IMR-90 (cell line): ENCODE data around the gene NDRG2. TPM values are rescaled to one million over a fixed set of nuclear protein-coding genes. Genes with fewer than 3 reads are reported as not detected.

ENCODE experiments used
- ATAC-seq: fragments of 200-7000 bp; cut with Tn5 transposase; 2 replicates; pipeline ENCODE4 v1.9.1; 2020; ENCODE audit warnings: low read depth, mild to moderate bottlenecking, moderate library complexity
- BruUV-seq: library from RNA; stranded (reverse); fragments of 400-500 nt; replicated peaks from 2 replicates; lab custom pipeline; 2021; lab: Mats Ljungman, UMichigan
- CTCF ChIA-PET: fragments of 300-600 bp; formaldehyde crosslinking; extraction: SDS; loops from one replicate; lab custom pipeline; 2021; ENCODE audit warnings: antibody characterized with exemption; lab: Yijun Ruan, JAX
- POLR2A ChIA-PET: fragments of 300-600 bp; sonication (Branson Sonifier 250); formaldehyde crosslinking; loops from one replicate; lab custom pipeline; 2022; ENCODE audit warnings: antibody characterized with exemption; ENCODE audit not compliant: unreplicated experiment; lab: Charles Lee
- DNase-seq: peaks from one replicate; pipeline ENCODE4 v3.0.0; 2013
- H2AFZ ChIP-seq: replicated peaks from 2 replicates; pipeline ENCODE3; 2013; ENCODE audit warnings: low read length, mild to moderate bottlenecking; ENCODE audit not compliant: poor library complexity
- H2AK5ac ChIP-seq: 2 replicates; pipeline ENCODE4 v1.6.1; 2013; ENCODE audit warnings: low read depth, low read length, inconsistent platforms
- H2AK9ac ChIP-seq: replicated peaks from 2 replicates; pipeline ENCODE3; 2013; ENCODE audit warnings: mild to moderate bottlenecking, low read depth, low read length, moderate library complexity; ENCODE audit not compliant: poor library complexity
- H2BK120ac ChIP-seq: 2 replicates; pipeline ENCODE4 v1.6.1; 2013; ENCODE audit warnings: low read depth, low read length, inconsistent platforms
- H2BK15ac ChIP-seq: 3 replicates; pipeline ENCODE4 v1.6.1; 2013; ENCODE audit warnings: low read depth, low read length, inconsistent platforms
- H2BK20ac ChIP-seq: 2 replicates; pipeline ENCODE4 v1.6.1; 2013; ENCODE audit warnings: low read depth, mild to moderate bottlenecking, inconsistent platforms, low read length, moderate library complexity
- H2BK5ac ChIP-seq: 2 replicates; pipeline ENCODE4 v1.6.1; 2013; ENCODE audit warnings: mild to moderate bottlenecking, low read depth, low read length, inconsistent platforms; ENCODE audit not compliant: poor library complexity, severe bottlenecking
- H3K14ac ChIP-seq: replicated peaks from 2 replicates; pipeline ENCODE4 v1.6.1; 2013; ENCODE audit warnings: low read depth, low read length, inconsistent platforms
- H3K18ac ChIP-seq: 2 replicates; pipeline ENCODE4 v1.6.1; 2013; ENCODE audit warnings: low read depth, low read length, control low read depth
- H3K23ac ChIP-seq: 2 replicates; pipeline ENCODE4 v1.6.1; 2013; ENCODE audit warnings: low read depth, low read length, inconsistent platforms
- H3K27ac ChIP-seq: 2 replicates; pipeline ENCODE4 v1.5.1; 2013; ENCODE audit warnings: mild to moderate bottlenecking, control low read depth, low read length; ENCODE audit not compliant: insufficient read depth
- H3K27me3 ChIP-seq: 2 replicates; pipeline ENCODE4 v1.6.1; 2013; ENCODE audit warnings: low read length; ENCODE audit not compliant: control insufficient read depth, insufficient read depth
- H3K36me3 ChIP-seq: 2 replicates; pipeline ENCODE4 v1.6.1; 2013; ENCODE audit warnings: low read length, mixed read lengths; ENCODE audit not compliant: control insufficient read depth, insufficient read depth
- H3K4ac ChIP-seq: 2 replicates; pipeline ENCODE4 v1.6.1; 2013; ENCODE audit warnings: low read depth, low read length, inconsistent platforms
- H3K4me1 ChIP-seq: 2 replicates; pipeline ENCODE4 v1.6.1; 2013; ENCODE audit warnings: low read length, mixed read lengths; ENCODE audit not compliant: control insufficient read depth, insufficient read depth
- H3K4me2 ChIP-seq: 2 replicates; pipeline ENCODE4 v1.6.1; 2013; ENCODE audit warnings: low read depth, mild to moderate bottlenecking, control low read depth, low read length, moderate library complexity
- H3K4me3 ChIP-seq: 2 replicates; pipeline ENCODE4 v1.5.1; 2013; ENCODE audit warnings: low read depth, mild to moderate bottlenecking, control low read depth, low read length, moderate library complexity; ENCODE audit not compliant: insufficient read depth
- H3K56ac ChIP-seq: 2 replicates; pipeline ENCODE4 v1.6.1; 2013; ENCODE audit warnings: low read length, inconsistent platforms; ENCODE audit not compliant: insufficient read depth; ENCODE audit errors: extremely low read depth
- H3K79me1 ChIP-seq, 2 experiments: 2 replicates each; pipeline ENCODE4 v1.6.1; 2013; ENCODE audit warnings: low read length in 2 of 2, inconsistent platforms in 1 of 2, low read depth in 1 of 2
- H3K9ac ChIP-seq: 2 replicates; pipeline ENCODE4 v1.6.1; 2013; ENCODE audit warnings: low read depth, low read length, control low read depth
- H3K9me1 ChIP-seq: 2 replicates; pipeline ENCODE4 v1.6.1; 2013; ENCODE audit warnings: low read length, inconsistent platforms; ENCODE audit not compliant: insufficient read depth
- H3K9me3 ChIP-seq: 2 replicates; pipeline ENCODE4 v1.6.1; 2013; ENCODE audit warnings: low read length; ENCODE audit not compliant: control insufficient read depth, insufficient read depth
- H4K20me1 ChIP-seq: 2 replicates; pipeline ENCODE4 v1.6.1; 2013; ENCODE audit warnings: low read length, inconsistent platforms; ENCODE audit not compliant: insufficient read depth
- H4K5ac ChIP-seq: 2 replicates; pipeline ENCODE4 v1.6.1; 2013; ENCODE audit warnings: mild to moderate bottlenecking, low read depth, low read length, control low read depth
- H4K8ac ChIP-seq, 2 experiments: 2 replicates each; pipeline ENCODE4 v1.6.1; 2013; ENCODE audit warnings: low read depth in 2 of 2, low read length in 2 of 2, control low read depth in 1 of 2, inconsistent platforms in 1 of 2
- H4K91ac ChIP-seq: 2 replicates; pipeline ENCODE4 v1.6.1; 2013; ENCODE audit warnings: low read depth, low read length, inconsistent platforms; ENCODE audit not compliant: insufficient read depth
- BHLHE40 ChIP-seq: fragments of 150-350 bp; IDR thresholded peaks from 2 replicates; pipeline ENCODE4 v1.6.1; 2016; ENCODE audit warnings: mild to moderate bottlenecking, low read depth, low read length
- CHD1 ChIP-seq: IDR thresholded peaks from 2 replicates; pipeline ENCODE4 v1.6.1; 2012; ENCODE audit warnings: low read depth, low read length, improper control_type of control experiment
- MAZ ChIP-seq: IDR thresholded peaks from 2 replicates; pipeline ENCODE4 v1.6.1; 2012; ENCODE audit warnings: low read depth, mild to moderate bottlenecking, low read length, improper control_type of control experiment, moderate library complexity, borderline replicate concordance
- RAD21 ChIP-seq: IDR thresholded peaks from 2 replicates; pipeline ENCODE4 v1.6.1; 2012; ENCODE audit warnings: low read length, improper control_type of control experiment
- RFX5 ChIP-seq: IDR thresholded peaks from 2 replicates; pipeline ENCODE4 v1.8.0; 2012; ENCODE audit warnings: low read depth, mild to moderate bottlenecking, low read length, moderate library complexity
- SMC3 ChIP-seq: fragments of 150-350 bp; IDR thresholded peaks from 2 replicates; pipeline ENCODE4 v1.6.1; 2016; ENCODE audit warnings: low read depth, mild to moderate bottlenecking, antibody characterized with exemption, low read length, moderate library complexity
- WGBS, 2 experiments: methylation state at CpG; one replicate each; pipeline versions ENCODE4 v1.1.5 to v1.1.7; 2013; ENCODE audit warnings: missing lambda C conversion rate in 2 of 2; ENCODE audit not compliant: insufficient read length in 1 of 2; ENCODE audit errors: extremely low coverage in 2 of 2; 5-methylcytosine and 5-hydroxymethylcytosine counted together
- dilution Hi-C: fragments of 300-500 bp; cut with HindIII; formaldehyde crosslinking; loops from one replicate; pipeline ENCODE4 v1.14.3; 2018; ENCODE audit warnings: low sequenced_read_pairs; ENCODE audit not compliant: unreplicated experiment
- in situ Hi-C: fragments of 300-500 bp; cut with MboI; formaldehyde crosslinking; loops from 3 replicates; pipeline ENCODE4 v1.14.3; 2019; ENCODE audit warnings: low sequenced_read_pairs, inconsistent platforms, mixed read lengths
- intact Hi-C: fragments of 100-400 bp; cut with micrococcal nuclease; formaldehyde crosslinking; loops from 2 replicates; pipeline ENCODE4 v1.10.0; 2022
- polyA plus RNA-seq, 3 experiments: library from polyadenylated mRNA; depleted of rRNA; stranded (reverse); fragments of >200 nt; gene quantifications; 2 replicates each; pipeline ENCODE4 v1.2.3, GENCODE V29; 2012; ENCODE audit warnings: low replicate concordance in 1 of 3
- total RNA-seq: library from RNA; depleted of rRNA; stranded (reverse); fragments of >200 nt; gene quantifications from 2 replicates; pipeline ENCODE4 v1.2.3, GENCODE V29; 2012
- TF ChIP-seq, protein P1 (sequence below): conservative IDR thresholded peaks from 2 replicates; pipeline ENCODE4 v1.5.1; 2012; ENCODE audit warnings: mild to moderate bottlenecking, low read depth, low read length, improper control_type of control experiment
- TF ChIP-seq, protein P2 (sequence below): fragments of 150-350 bp; IDR thresholded peaks from 2 replicates; pipeline ENCODE4 v1.6.1; 2017; ENCODE audit warnings: mild to moderate bottlenecking, antibody characterized with exemption, low read length, low read depth
- TF ChIP-seq, protein P3 (sequence below): fragments of 150-350 bp; IDR thresholded peaks from 2 replicates; pipeline ENCODE4 v1.6.1; 2016; ENCODE audit warnings: low read depth, mild to moderate bottlenecking, low read length, moderate library complexity, borderline replicate concordance

The NDRG2 gene
- total and polyA plus RNA-seq, 2 of the 4 experiments (the other 2 are of a cell fraction): 0.36 to 1.5 TPM

DNA sequence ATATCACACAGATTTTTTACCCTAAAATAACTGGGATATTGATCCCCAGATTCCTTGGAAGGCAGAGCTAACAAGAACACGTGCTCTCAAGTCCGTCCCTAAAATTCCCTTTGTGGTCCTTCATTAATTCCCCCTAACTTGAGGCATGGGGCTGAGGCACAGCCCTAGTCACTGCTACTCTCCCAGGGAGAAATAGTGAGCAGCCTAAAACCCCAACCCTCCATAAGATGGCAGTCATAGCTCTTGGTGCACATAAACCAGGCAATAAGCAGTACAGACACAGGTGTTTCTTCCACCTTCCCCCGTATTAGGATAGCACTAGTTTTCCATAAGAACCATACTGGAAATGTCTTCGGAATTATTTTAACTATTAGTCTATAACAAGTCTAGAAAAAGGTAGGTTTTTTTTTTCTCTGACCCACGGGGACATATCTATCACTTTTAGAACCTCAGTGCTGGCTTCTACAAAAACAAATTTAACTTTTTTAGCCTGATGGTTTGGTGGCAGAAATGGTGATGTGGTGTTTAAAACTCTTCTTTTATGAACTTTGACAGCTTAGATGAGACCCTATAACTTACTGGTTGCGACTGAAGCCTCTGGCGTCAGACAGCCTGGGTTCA lies 42.1 kb upstream of the NDRG2 start:
- Histone ChIP-seq H3K9me1 (peaks cover 3% of the 10 kb centered on the region; the same call in 1 of the 2 replicates), H3K23ac (no peak overlapping the region), H2BK20ac (no peak overlapping the region), H3K18ac (no peak overlapping the region), H3K79me1 (peaks cover 0 to 16% of the 10 kb centered on the region in 2 experiments; a peak in 2 of 4 replicates), H3K4me2 (no peak overlapping the region), H2AK9ac (no peak overlapping the region), H3K14ac (no peak overlapping the region), H2AFZ (no peak overlapping the region), H2BK15ac (no peak overlapping the region), H3K4me3 (no peak overlapping the region), H4K20me1 (peaks cover 4% of the 10 kb centered on the region), H3K9ac (no peak overlapping the region), H3K4ac (no peak overlapping the region), H3K4me1 (peaks cover 11% of the 10 kb centered on the region), H3K27ac (no peak overlapping the region), H4K8ac (no peak overlapping the region), H2AK5ac (no peak overlapping the region), H3K9me3 (no peaks in the 10 kb centered on the region), H4K91ac (no peak overlapping the region), H2BK5ac (no peak overlapping the region), H3K27me3 (no peaks in the 10 kb centered on the region), H3K36me3 (no peaks in the 10 kb centered on the region), H4K5ac (no peak overlapping the region), H2BK120ac (no peak overlapping the region), H3K56ac (no peak overlapping the region)
- ChIA-PET POLR2A (no interaction called here), CTCF (interaction anchor here (0.6 to 2.8 kb wide), 7 partner anchors 20 to 52 kb away, joined by 3 to 20 read pairs (median 7); no protein-coding TSS in a partner anchor)
- DNase-seq (no peak), ATAC-seq (no peak)
- intact Hi-C loops (no loop called here), dilution Hi-C loops (no loop called here), in situ Hi-C loops (no loop called here)
- WGBS, 2 experiments: 100% methylated on average over 1 of the region's 7 CpGs; no CpG with 5 or more reads in 1 of the 2 experiments
- BruUV-seq: no TSS peak
- TF ChIP-seq, protein P1, sequence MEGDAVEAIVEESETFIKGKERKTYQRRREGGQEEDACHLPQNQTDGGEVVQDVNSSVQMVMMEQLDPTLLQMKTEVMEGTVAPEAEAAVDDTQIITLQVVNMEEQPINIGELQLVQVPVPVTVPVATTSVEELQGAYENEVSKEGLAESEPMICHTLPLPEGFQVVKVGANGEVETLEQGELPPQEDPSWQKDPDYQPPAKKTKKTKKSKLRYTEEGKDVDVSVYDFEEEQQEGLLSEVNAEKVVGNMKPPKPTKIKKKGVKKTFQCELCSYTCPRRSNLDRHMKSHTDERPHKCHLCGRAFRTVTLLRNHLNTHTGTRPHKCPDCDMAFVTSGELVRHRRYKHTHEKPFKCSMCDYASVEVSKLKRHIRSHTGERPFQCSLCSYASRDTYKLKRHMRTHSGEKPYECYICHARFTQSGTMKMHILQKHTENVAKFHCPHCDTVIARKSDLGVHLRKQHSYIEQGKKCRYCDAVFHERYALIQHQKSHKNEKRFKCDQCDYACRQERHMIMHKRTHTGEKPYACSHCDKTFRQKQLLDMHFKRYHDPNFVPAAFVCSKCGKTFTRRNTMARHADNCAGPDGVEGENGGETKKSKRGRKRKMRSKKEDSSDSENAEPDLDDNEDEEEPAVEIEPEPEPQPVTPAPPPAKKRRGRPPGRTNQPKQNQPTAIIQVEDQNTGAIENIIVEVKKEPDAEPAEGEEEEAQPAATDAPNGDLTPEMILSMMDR: peak; percentile 26; the same call in 1 of the 2 replicates
- TF ChIP-seq CHD1 (no peak), RFX5 (no peak), BHLHE40 (no peak), MAZ (no peak), SMC3 (peak; percentile 8; the same call in 1 of the 2 replicates), RAD21 (peak; percentile 26; the same call in 1 of the 2 replicates)
- TF ChIP-seq, protein P2, sequence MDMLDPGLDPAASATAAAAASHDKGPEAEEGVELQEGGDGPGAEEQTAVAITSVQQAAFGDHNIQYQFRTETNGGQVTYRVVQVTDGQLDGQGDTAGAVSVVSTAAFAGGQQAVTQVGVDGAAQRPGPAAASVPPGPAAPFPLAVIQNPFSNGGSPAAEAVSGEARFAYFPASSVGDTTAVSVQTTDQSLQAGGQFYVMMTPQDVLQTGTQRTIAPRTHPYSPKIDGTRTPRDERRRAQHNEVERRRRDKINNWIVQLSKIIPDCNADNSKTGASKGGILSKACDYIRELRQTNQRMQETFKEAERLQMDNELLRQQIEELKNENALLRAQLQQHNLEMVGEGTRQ: no peak
- TF ChIP-seq, protein P3, sequence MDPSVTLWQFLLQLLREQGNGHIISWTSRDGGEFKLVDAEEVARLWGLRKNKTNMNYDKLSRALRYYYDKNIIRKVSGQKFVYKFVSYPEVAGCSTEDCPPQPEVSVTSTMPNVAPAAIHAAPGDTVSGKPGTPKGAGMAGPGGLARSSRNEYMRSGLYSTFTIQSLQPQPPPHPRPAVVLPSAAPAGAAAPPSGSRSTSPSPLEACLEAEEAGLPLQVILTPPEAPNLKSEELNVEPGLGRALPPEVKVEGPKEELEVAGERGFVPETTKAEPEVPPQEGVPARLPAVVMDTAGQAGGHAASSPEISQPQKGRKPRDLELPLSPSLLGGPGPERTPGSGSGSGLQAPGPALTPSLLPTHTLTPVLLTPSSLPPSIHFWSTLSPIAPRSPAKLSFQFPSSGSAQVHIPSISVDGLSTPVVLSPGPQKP: no peak
